Measurements from ENCODE around the gene LCE2D. TPM values are rescaled to one million over a fixed set of nuclear protein-coding genes. Genes with fewer than 3 reads are reported as not detected.

The LCE2D gene
- polyA plus RNA-seq, 1 donor = not detected

- no peak for DNase-seq (ENCODE audit: low read depth)
Measured at GRCh38 chr1:152697701-152698600, 34.8 kb downstream of the LCE2D start, which contains the start of gene LCE2A. LCE2A (plus strand) TSS chr1:152698345; CDS start chr1:152698902, 557 bp downstream.

- no peak for DNase-seq (ENCODE audit: low read depth)
Measured at GRCh38 chr1:152699746-152700145, 36.6 kb downstream of the LCE2D start.

- DNase-seq (ENCODE audit: low read depth) = no peak
Measured at GRCh38 chr1:152707860-152708259, 44.7 kb downstream of the LCE2D start, which contains the start of gene LCE4A. LCE4A (plus strand) TSS chr1:152708160; CDS start chr1:152709076, 916 bp downstream.

Other genes starting within 250 kb of the LCE2D start
- not detected for gene CRNN, start 249.1 kb upstream of the LCE2D start, polyA plus RNA-seq (ENCODE audit: insufficient read length)
- not detected for gene LCE5A, start 152.6 kb upstream of the LCE2D start, polyA plus RNA-seq (ENCODE audit: insufficient read length)
- gene CRCT1, start 148.9 kb upstream of the LCE2D start, polyA plus RNA-seq (ENCODE audit: insufficient read length) = not detected
- gene LCE3E, start 96.6 kb upstream of the LCE2D start, polyA plus RNA-seq (ENCODE audit: insufficient read length) = not detected
- gene LCE3D, start 82.9 kb upstream of the LCE2D start, polyA plus RNA-seq (ENCODE audit: insufficient read length) = not detected
- gene LCE3C, start 63.1 kb upstream of the LCE2D start, polyA plus RNA-seq (ENCODE audit: insufficient read length) = not detected
- gene LCE3B, start 49.6 kb upstream of the LCE2D start, polyA plus RNA-seq (ENCODE audit: insufficient read length) = not detected
- not detected for gene LCE3A, start 40.3 kb upstream of the LCE2D start, polyA plus RNA-seq (ENCODE audit: insufficient read length)
- not detected for gene LCE2C, start 11.9 kb downstream of the LCE2D start, polyA plus RNA-seq (ENCODE audit: insufficient read length)
- not detected for gene LCE2B, start 22.7 kb downstream of the LCE2D start, polyA plus RNA-seq (ENCODE audit: insufficient read length)
- not detected for gene LCE2A, start 35.0 kb downstream of the LCE2D start, polyA plus RNA-seq (ENCODE audit: insufficient read length)
- gene LCE4A, start 44.8 kb downstream of the LCE2D start, polyA plus RNA-seq (ENCODE audit: insufficient read length) = not detected
- not detected for gene KPRP, start 94.6 kb downstream of the LCE2D start, polyA plus RNA-seq (ENCODE audit: insufficient read length)
- gene LCE1F, start 111.8 kb downstream of the LCE2D start, polyA plus RNA-seq (ENCODE audit: insufficient read length) = not detected
- not detected for gene LCE1E, start 122.9 kb downstream of the LCE2D start, polyA plus RNA-seq (ENCODE audit: insufficient read length)
- not detected for gene LCE1D, start 133.3 kb downstream of the LCE2D start, polyA plus RNA-seq (ENCODE audit: insufficient read length)
- not detected for gene LCE1C, start 143.3 kb downstream of the LCE2D start, polyA plus RNA-seq (ENCODE audit: insufficient read length)
- not detected for gene LCE1B, start 148.6 kb downstream of the LCE2D start, polyA plus RNA-seq (ENCODE audit: insufficient read length)
- gene LCE1A, start 164.1 kb downstream of the LCE2D start, polyA plus RNA-seq (ENCODE audit: insufficient read length) = not detected
- not detected for gene LCE6A, start 179.5 kb downstream of the LCE2D start, polyA plus RNA-seq (ENCODE audit: insufficient read length)
- gene LCE7A, start 196.6 kb downstream of the LCE2D start, polyA plus RNA-seq (ENCODE audit: insufficient read length) = not detected
- gene SMCP, start 214.9 kb downstream of the LCE2D start, polyA plus RNA-seq (ENCODE audit: insufficient read length) = not detected
- not detected for gene IVL, start 245.2 kb downstream of the LCE2D start, polyA plus RNA-seq (ENCODE audit: insufficient read length)

Measured in forelimb muscle (tissue), 1 donor.